MCF 10A (cell line): Measurements from ENCODE around the gene STARD13. TPM values are rescaled to one million over a fixed set of nuclear protein-coding genes. Genes with fewer than 3 reads are reported as not detected.

Experiments used
- BruUV-seq: library from RNA; stranded (reverse); fragments of 400-500 nt; replicated peaks from 2 replicates; lab custom pipeline; 2021; lab: Mats Ljungman, UMichigan
- CTCF ChIA-PET: fragments of 300-600 bp; sonication (Branson Sonifier 250); formaldehyde crosslinking; extraction: SDS; loops from one replicate; lab custom pipeline; 2021; ENCODE audit warnings: antibody characterized with exemption, inconsistent platforms; lab: Yijun Ruan, JAX
- POLR2A ChIA-PET: fragments of 300-600, 350-650 bp; sonication (Branson Sonifier 250); formaldehyde crosslinking; extraction: SDS; loops from one replicate; lab custom pipeline; 2020; ENCODE audit warnings: antibody characterized with exemption, inconsistent platforms; lab: Yijun Ruan, JAX
- DNase-seq: peaks from one replicate; pipeline ENCODE4 v3.0.0-alpha.2; 2018; ENCODE audit not compliant: unreplicated experiment
- H3K27ac Mint-ChIP-seq: one replicate; pipeline ENCODE4 v1.8.0; 2022; ENCODE audit warnings: mild to moderate bottlenecking, low read depth, mixed read lengths; ENCODE audit not compliant: unreplicated experiment
- H3K27me3 Mint-ChIP-seq: one replicate; pipeline ENCODE4 v1.8.0; 2022; ENCODE audit warnings: mixed read lengths; ENCODE audit not compliant: insufficient read depth, unreplicated experiment
- H3K36me3 Mint-ChIP-seq: one replicate; pipeline ENCODE4 v1.8.0; 2022; ENCODE audit warnings: mild to moderate bottlenecking, moderate library complexity, mixed read lengths; ENCODE audit not compliant: insufficient read depth, unreplicated experiment
- H3K4me1 Mint-ChIP-seq: one replicate; pipeline ENCODE4 v1.8.0; 2022; ENCODE audit warnings: mixed read lengths; ENCODE audit not compliant: insufficient read depth, unreplicated experiment
- H3K4me3 Mint-ChIP-seq: one replicate; pipeline ENCODE4 v1.8.0; 2022; ENCODE audit warnings: mild to moderate bottlenecking, moderate library complexity, mixed read lengths; ENCODE audit not compliant: unreplicated experiment
- H3K9me3 Mint-ChIP-seq: one replicate; pipeline ENCODE4 v1.8.0; 2022; ENCODE audit warnings: mixed read lengths; ENCODE audit not compliant: unreplicated experiment
- intact Hi-C: fragments of 100-400 bp; cut with micrococcal nuclease; formaldehyde crosslinking; loops from 2 replicates; pipeline ENCODE4 v1.14.1; 2022
- total RNA-seq: library from RNA; stranded (reverse); gene quantifications from 2 replicates; pipeline ENCODE4 v1.2.3, GENCODE V29; 2022
- TF ChIP-seq, protein P1 (sequence below): fragments of 200-600 bp; IDR thresholded peaks from one replicate; pipeline ENCODE4 v1.8.0; 2022; ENCODE audit warnings: antibody characterized with exemption, mild to moderate bottlenecking; ENCODE audit not compliant: unreplicated experiment

Gene STARD13
- total RNA-seq, 1 experiment from 2014 or later = 31.9 TPM

- no peak for DNase-seq
- POLR2A ChIA-PET = interaction anchor here (0.7 to 1.4 kb wide), 2 partner anchors 9 kb away, joined by 3 read pairs; no protein-coding TSS in a partner anchor
- H3K36me3 Mint-ChIP-seq = peaks cover 39% of the 10 kb centered on the region
- H3K27me3 Mint-ChIP-seq = no peaks in the 10 kb centered on the region
- CTCF ChIA-PET = no interaction called here
- intact Hi-C loops = no loop called here
- H3K4me1 Mint-ChIP-seq = peaks cover 22% of the 10 kb centered on the region
- TF ChIP-seq, protein P1, sequence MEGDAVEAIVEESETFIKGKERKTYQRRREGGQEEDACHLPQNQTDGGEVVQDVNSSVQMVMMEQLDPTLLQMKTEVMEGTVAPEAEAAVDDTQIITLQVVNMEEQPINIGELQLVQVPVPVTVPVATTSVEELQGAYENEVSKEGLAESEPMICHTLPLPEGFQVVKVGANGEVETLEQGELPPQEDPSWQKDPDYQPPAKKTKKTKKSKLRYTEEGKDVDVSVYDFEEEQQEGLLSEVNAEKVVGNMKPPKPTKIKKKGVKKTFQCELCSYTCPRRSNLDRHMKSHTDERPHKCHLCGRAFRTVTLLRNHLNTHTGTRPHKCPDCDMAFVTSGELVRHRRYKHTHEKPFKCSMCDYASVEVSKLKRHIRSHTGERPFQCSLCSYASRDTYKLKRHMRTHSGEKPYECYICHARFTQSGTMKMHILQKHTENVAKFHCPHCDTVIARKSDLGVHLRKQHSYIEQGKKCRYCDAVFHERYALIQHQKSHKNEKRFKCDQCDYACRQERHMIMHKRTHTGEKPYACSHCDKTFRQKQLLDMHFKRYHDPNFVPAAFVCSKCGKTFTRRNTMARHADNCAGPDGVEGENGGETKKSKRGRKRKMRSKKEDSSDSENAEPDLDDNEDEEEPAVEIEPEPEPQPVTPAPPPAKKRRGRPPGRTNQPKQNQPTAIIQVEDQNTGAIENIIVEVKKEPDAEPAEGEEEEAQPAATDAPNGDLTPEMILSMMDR = no peak
- no TSS peak for BruUV-seq
- H3K27ac Mint-ChIP-seq = no peak overlapping the region
- H3K9me3 Mint-ChIP-seq = no peaks in the 10 kb centered on the region
- no peak overlapping the region for H3K4me3 Mint-ChIP-seq
Observed at GRCh38 chr13:33199289-33199850, 86.2 kb downstream of the STARD13 start.

GRCh38 chr13:33197541-33197971 lies 88.0 kb downstream of the STARD13 start:
- ChIA-PET CTCF (interaction anchor here (0.7 to 1.0 kb wide), 3 partner anchors 8 to 444 kb away, joined by 3 read pairs; no protein-coding TSS in a partner anchor), POLR2A (interaction anchor here (0.6 to 3.3 kb wide), 2 partner anchors 10 to 24 kb away, joined by 3 to 8 read pairs; no protein-coding TSS in a partner anchor)
- Mint-ChIP-seq H3K27ac (no peak overlapping the region), H3K4me1 (peaks cover 28% of the 10 kb centered on the region), H3K4me3 (no peak overlapping the region), H3K27me3 (no peaks in the 10 kb centered on the region), H3K9me3 (no peaks in the 10 kb centered on the region), H3K36me3 (peaks cover 41% of the 10 kb centered on the region)
- no TSS peak for BruUV-seq
- no peak for DNase-seq
- intact Hi-C loops = no loop called here
- TF ChIP-seq, protein P1 = no peak

DNA sequence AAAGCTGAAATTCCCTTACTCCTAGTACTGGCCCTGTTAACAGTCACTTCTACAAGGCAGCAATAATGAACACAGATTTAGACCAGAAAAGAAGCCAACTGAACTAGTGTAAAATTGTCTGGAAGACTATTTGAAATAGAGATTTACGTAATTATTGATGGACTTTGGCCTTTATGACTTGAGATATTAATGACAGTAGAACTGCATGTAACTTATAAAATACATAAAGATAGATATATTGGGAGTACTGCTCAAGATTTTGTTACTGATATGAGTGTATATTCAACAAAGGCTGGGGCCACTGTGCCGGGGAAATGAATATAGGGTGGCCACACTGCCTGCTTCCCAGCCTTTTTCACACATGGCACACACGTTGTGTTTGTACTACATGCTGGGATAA lies 88.8 kb downstream of the STARD13 start:
- H3K4me3 Mint-ChIP-seq = no peak overlapping the region
- no peaks in the 10 kb centered on the region for H3K27me3 Mint-ChIP-seq
- TF ChIP-seq, protein P1 = no peak
- CTCF ChIA-PET = interaction anchor here (0.6 to 0.9 kb wide), 2 partner anchors 13 to 38 kb away, joined by 3 to 4 read pairs; no protein-coding TSS in a partner anchor
- POLR2A ChIA-PET = interaction anchor here (1.1 to 3.3 kb wide), 3 partner anchors 11 to 52 kb away, joined by 3 to 8 read pairs (median 4); no protein-coding TSS in a partner anchor
- intact Hi-C loops = no loop called here
- DNase-seq = no peak
- H3K36me3 Mint-ChIP-seq = peaks cover 38% of the 10 kb centered on the region
- BruUV-seq = no TSS peak
- peak overlapping the region; percentile 91 for H3K27ac Mint-ChIP-seq
- H3K4me1 Mint-ChIP-seq = peaks cover 22% of the 10 kb centered on the region
- H3K9me3 Mint-ChIP-seq = no peaks in the 10 kb centered on the region

GRCh38 chr13:33195693-33196464 lies 89.7 kb downstream of the STARD13 start:
- BruUV-seq = no TSS peak
- no peak for DNase-seq
- TF ChIP-seq, protein P1 = no peak
- intact Hi-C loops = no loop called here
- Mint-ChIP-seq H3K27ac (peak overlapping the region; percentile 91), H3K4me1 (peaks cover 22% of the 10 kb centered on the region), H3K27me3 (no peaks in the 10 kb centered on the region), H3K36me3 (peaks cover 35% of the 10 kb centered on the region), H3K9me3 (no peaks in the 10 kb centered on the region), H3K4me3 (no peak overlapping the region)
- CTCF ChIA-PET = interaction anchor here (0.9 kb wide), 1 partner anchor 14 kb away, joined by 3 read pairs; no protein-coding TSS in a partner anchor
- POLR2A ChIA-PET = interaction anchor here (0.5 to 3.3 kb wide), 4 partner anchors 12 to 151 kb away, joined by 3 to 8 read pairs (median 4); no protein-coding TSS in a partner anchor
